T-cell (primary cell): ENCODE measurements around the gene TAS1R1. TPM values are rescaled to one million over a fixed set of nuclear protein-coding genes. Genes with fewer than 3 reads are reported as not detected.

Source experiments
- ATAC-seq, 4 experiments: fragments of 200-7000 bp in 3 of 4; fragments of 150-1000 bp in 1 of 4; cut with Tn5 transposase; replicated peaks in 1 of 4; 1 replicate in 3 of 4; 2 replicates in 1 of 4; pipeline ENCODE4 v1.10.0; 2021; ENCODE audit warnings: moderate library complexity in 3 of 4, mild to moderate bottlenecking in 2 of 4, moderate number of reproducible peaks in 1 of 4
- CTCF ChIA-PET, 2 donors: fragments of 300-600 bp; sonication (Branson Sonifier 250); formaldehyde crosslinking; loops; one replicate each; lab custom pipeline; 2022; ENCODE audit warnings: antibody characterized with exemption in 2 of 2; lab: Charles Lee
- POLR2A ChIA-PET, 2 donors: fragments of 300-600 bp; sonication (Branson Sonifier 250); formaldehyde crosslinking; loops; one replicate each; lab custom pipeline; 2022; ENCODE audit warnings: antibody characterized with exemption in 2 of 2; lab: Charles Lee
- DNase-seq, 35 experiments: peaks; one replicate each; pipeline versions ENCODE4 v3.0.0 to v3.0.0-alpha.2; 2013 to 2023
- H3K27ac ChIP-seq: one replicate; pipeline ENCODE4 v1.5.1; 2013; ENCODE audit warnings: low read length
- H3K27me3 ChIP-seq, 2 experiments: replicated peaks in 1 of 2; 1 replicate in 1 of 2; 2 replicates in 1 of 2; pipeline versions ENCODE4 v1.6.1 to v1.7.0; 2013; ENCODE audit warnings: low read length in 1 of 2, mixed read lengths in 1 of 2; ENCODE audit not compliant: control insufficient read depth in 2 of 2, insufficient read depth in 2 of 2; ENCODE audit errors: extremely low read depth in 1 of 2
- H3K36me3 ChIP-seq, 2 donors: 1 replicate in 1 of 2; 2 replicates in 1 of 2; pipeline versions ENCODE4 v1.6.1 to v1.7.0; 2013; ENCODE audit warnings: low read length in 1 of 2; ENCODE audit not compliant: control insufficient read depth in 2 of 2, insufficient read depth in 1 of 2; ENCODE audit errors: extremely low read depth in 1 of 2
- H3K4me1 ChIP-seq, 2 experiments: 1 replicate in 1 of 2; 2 replicates in 1 of 2; pipeline versions ENCODE4 v1.6.1 to v1.7.0; 2013; ENCODE audit warnings: low read length in 2 of 2, mixed read lengths in 1 of 2; ENCODE audit not compliant: insufficient read depth in 2 of 2, control insufficient read depth in 1 of 2; ENCODE audit errors: extremely low read depth in 1 of 2
- H3K4me3 ChIP-seq, 2 donors: 1 replicate in 1 of 2; 2 replicates in 1 of 2; pipeline versions ENCODE4 v1.5.1 to v1.7.0; 2013; ENCODE audit warnings: mild to moderate bottlenecking in 2 of 2, low read length in 1 of 2, moderate library complexity in 1 of 2; ENCODE audit not compliant: control insufficient read depth in 1 of 2; ENCODE audit errors: extremely low read depth in 1 of 2
- H3K9me3 ChIP-seq: 2 replicates; pipeline ENCODE4 v1.7.0; 2013
- H3K27ac Mint-ChIP-seq, 2 donors: one replicate each; pipeline ENCODE4 v1.8.0; 2020 to 2021; ENCODE audit warnings: mild to moderate bottlenecking in 2 of 2, mixed read lengths in 2 of 2
- H3K27me3 Mint-ChIP-seq, 2 donors: one replicate each; pipeline ENCODE4 v1.8.0; 2021 to 2022; ENCODE audit warnings: mixed read lengths in 2 of 2
- H3K36me3 Mint-ChIP-seq: one replicate; pipeline ENCODE4 v1.8.0; 2021; ENCODE audit warnings: mixed read lengths
- H3K4me1 Mint-ChIP-seq, 3 donors: one replicate each; pipeline ENCODE4 v1.8.0; 2020 to 2022; ENCODE audit warnings: mixed read lengths in 3 of 3, mild to moderate bottlenecking in 1 of 3
- H3K4me3 Mint-ChIP-seq, 3 donors: one replicate each; pipeline ENCODE4 v1.8.0; 2020 to 2022; ENCODE audit warnings: mild to moderate bottlenecking in 3 of 3, mixed read lengths in 3 of 3, moderate library complexity in 3 of 3
- H3K9me3 Mint-ChIP-seq, 3 donors: one replicate each; pipeline ENCODE4 v1.8.0; 2020 to 2022; ENCODE audit warnings: mixed read lengths in 3 of 3
- WGBS: methylation state at CpG from one replicate; pipeline ENCODE4 v1.1.5; 2013; ENCODE audit warnings: missing lambda C conversion rate; ENCODE audit not compliant: insufficient coverage; 5-methylcytosine and 5-hydroxymethylcytosine counted together
- total RNA-seq, 35 experiments: library from RNA in 6 of 35; stranded (reverse) in 6 of 35; fragments of 120-200 nt in 1 of 35; gene quantifications; one replicate each; pipeline versions ENCODE4 v1.2.1 to v1.2.4 and lab custom pipeline; 2013 to 2026

The TAS1R1 gene
- total RNA-seq, 5 donors from 2014 or later (not counting 1 experiment from before 2014, with no cell fraction given), result not detected

GRCh38 chr1:6519491-6519934 is 35.6 kb upstream of the TAS1R1 start:
- 89% methylated on average over 8 of the region's 11 CpGs for WGBS
- H3K4me3 Mint-ChIP-seq, result no peak overlapping the region
- H3K36me3 ChIP-seq, result peaks cover 0 to 2% of the 10 kb centered on the region in 2 donors
- H3K36me3 Mint-ChIP-seq, result peaks cover 3% of the 10 kb centered on the region
- no peaks in the 10 kb centered on the region for H3K27me3 ChIP-seq
- no peaks in the 10 kb centered on the region for H3K9me3 Mint-ChIP-seq
- no peak overlapping the region for H3K27ac Mint-ChIP-seq
- no peaks in the 10 kb centered on the region for H3K4me1 ChIP-seq
- DNase-seq (no peak), ATAC-seq (no peak)
- H3K9me3 ChIP-seq, result no peaks in the 10 kb centered on the region
- H3K4me3 ChIP-seq, result no peak overlapping the region
- POLR2A ChIA-PET, result no interaction called here
- H3K27ac ChIP-seq, result no peak overlapping the region
- H3K27me3 Mint-ChIP-seq, result no peaks in the 10 kb centered on the region
- CTCF ChIA-PET, result no interaction called here
- H3K4me1 Mint-ChIP-seq, result peaks cover 0 to 5% (median 4%) of the 10 kb centered on the region in 3 donors

GRCh38 chr1:6519935-6520671 is 35.0 kb upstream of the TAS1R1 start:
- WGBS, result 76% methylated on average over 9 of the region's 13 CpGs

DNA sequence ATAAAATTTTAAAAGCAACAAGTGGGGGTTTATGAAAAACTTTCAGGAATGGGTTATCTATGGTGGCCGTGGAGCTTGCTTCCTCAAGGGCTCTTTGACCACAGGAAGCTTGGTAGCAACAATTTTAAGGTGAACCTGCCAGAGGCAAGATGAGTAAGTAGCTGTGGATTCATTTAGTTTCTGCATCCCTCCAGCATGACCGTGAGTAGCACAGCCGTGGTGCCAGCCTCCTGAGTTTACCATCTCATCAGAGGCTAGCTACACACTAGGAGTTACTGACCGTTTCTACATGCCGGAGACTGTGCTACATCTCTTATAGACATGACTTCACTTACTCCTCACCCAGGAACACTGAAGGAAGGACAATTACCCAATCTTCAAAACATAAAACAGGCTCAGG is 33.6 kb upstream of the TAS1R1 start:
- Histone ChIP-seq H3K4me1 (no peaks in the 10 kb centered on the region), H3K27me3 (no peaks in the 10 kb centered on the region), H3K36me3 (peaks cover 9 to 16% of the 10 kb centered on the region in 2 donors), H3K4me3 (no peak overlapping the region), H3K27ac (no peak overlapping the region), H3K9me3 (no peaks in the 10 kb centered on the region)
- DNase-seq, result no peak
- WGBS, result 71% methylated on average over 4 of the region's 5 CpGs
- Mint-ChIP-seq H3K36me3 (peaks cover 16% of the 10 kb centered on the region), H3K27ac (peak overlapping the region in 1 of 2 donors; percentile 12), H3K9me3 (no peaks in the 10 kb centered on the region), H3K4me3 (no peak overlapping the region), H3K4me1 (peaks cover 0 to 5% (median 4%) of the 10 kb centered on the region in 3 donors), H3K27me3 (no peaks in the 10 kb centered on the region)
- CTCF ChIA-PET, result no interaction called here
- ATAC-seq, result no peak
- POLR2A ChIA-PET, result no interaction called here

More at GRCh38 chr1:6519935-6520671, 35.0 kb upstream of the TAS1R1 start:
- Mint-ChIP-seq H3K4me1 (peaks cover 0 to 5% (median 4%) of the 10 kb centered on the region in 3 donors), H3K27me3 (no peaks in the 10 kb centered on the region), H3K4me3 (no peak overlapping the region), H3K27ac (no peak overlapping the region), H3K36me3 (peaks cover 3% of the 10 kb centered on the region), H3K9me3 (no peaks in the 10 kb centered on the region)
- ATAC-seq, result no peak
- no peaks in the 10 kb centered on the region for H3K4me1 ChIP-seq
- DNase-seq, result no peak
- ChIA-PET POLR2A (no interaction called here), CTCF (no interaction called here)
- no peak overlapping the region for H3K27ac ChIP-seq
- peaks cover 2% of the 10 kb centered on the region in 2 donors for H3K36me3 ChIP-seq
- no peaks in the 10 kb centered on the region for H3K9me3 ChIP-seq
- no peak overlapping the region for H3K4me3 ChIP-seq
- H3K27me3 ChIP-seq, result no peaks in the 10 kb centered on the region

DNA sequence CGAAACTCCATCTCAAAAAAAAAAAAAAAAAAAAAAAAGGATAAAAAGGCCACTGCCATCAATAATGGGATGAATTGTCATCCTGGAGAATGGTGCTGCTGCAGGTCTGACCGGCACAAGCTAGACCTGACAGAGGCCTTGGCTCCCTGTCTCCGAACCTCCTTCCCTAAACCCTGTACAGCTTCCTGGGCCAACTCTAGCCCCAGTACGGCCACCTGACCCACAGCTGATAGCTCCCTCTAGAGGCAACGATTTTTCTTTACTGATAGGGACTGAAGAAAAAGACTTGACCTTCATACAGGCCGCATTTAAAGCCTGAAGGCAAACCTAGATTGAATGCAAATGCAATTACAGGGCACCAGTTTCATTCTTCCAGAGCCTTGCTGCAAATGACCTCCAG is 31.5 kb upstream of the TAS1R1 start:
- peaks cover 14 to 31% of the 10 kb centered on the region in 2 donors for H3K36me3 ChIP-seq
- H3K27me3 ChIP-seq, result no peaks in the 10 kb centered on the region
- CTCF ChIA-PET, result interaction anchor here (0.6 to 0.7 kb wide), 3 partner anchors 125 to 1129 kb away, joined by 4 to 5 read pairs (median 4); no protein-coding TSS in a partner anchor
- DNase-seq (peak in 1 of 35 experiments; percentile 18), ATAC-seq (no peak)
- no peak overlapping the region for H3K4me3 Mint-ChIP-seq
- 59% methylated on average over 4 of the region's 6 CpGs for WGBS
- no peaks in the 10 kb centered on the region for H3K27me3 Mint-ChIP-seq
- no peaks in the 10 kb centered on the region for H3K9me3 ChIP-seq
- H3K4me1 ChIP-seq, result no peaks in the 10 kb centered on the region
- peaks cover 29% of the 10 kb centered on the region for H3K36me3 Mint-ChIP-seq
- H3K9me3 Mint-ChIP-seq, result no peaks in the 10 kb centered on the region
- H3K4me3 ChIP-seq, result no peak overlapping the region
- peaks cover 0 to 5% (median 4%) of the 10 kb centered on the region in 3 donors for H3K4me1 Mint-ChIP-seq
- no peak overlapping the region for H3K27ac ChIP-seq
- POLR2A ChIA-PET, result interaction anchor here in 1 of 2 donors (0.6 to 1.5 kb wide), 2 partner anchors 13 to 1703 kb away, joined by 3 to 6 read pairs; no protein-coding TSS in a partner anchor
- peak overlapping the region in 1 of 2 donors; percentile 46 for H3K27ac Mint-ChIP-seq

DNA sequence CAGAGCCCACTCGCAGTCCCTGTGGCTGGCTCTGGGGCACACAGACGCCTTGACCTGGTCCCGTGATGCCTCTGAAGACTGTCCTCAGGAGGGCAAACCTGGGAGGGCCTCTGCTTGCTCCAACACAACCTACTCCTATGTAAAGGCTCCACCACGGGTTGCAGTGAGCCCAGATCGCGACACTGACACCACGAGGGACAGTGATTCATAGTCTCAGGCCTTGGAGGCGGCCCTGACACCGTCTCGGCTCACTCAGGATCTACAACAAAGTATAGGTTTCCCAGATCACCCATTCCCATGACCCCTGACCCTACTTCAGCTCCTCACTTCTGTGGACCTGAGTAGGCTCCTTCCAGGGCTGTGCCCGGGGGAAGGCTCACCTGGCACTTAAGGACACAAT is 28.8 kb upstream of the TAS1R1 start:
- Mint-ChIP-seq H3K27me3 (no peaks in the 10 kb centered on the region), H3K36me3 (peaks cover 35% of the 10 kb centered on the region), H3K4me3 (no peak overlapping the region), H3K27ac (peak overlapping the region in 1 of 2 donors; percentile 22), H3K9me3 (no peaks in the 10 kb centered on the region), H3K4me1 (peaks cover 0 to 5% (median 4%) of the 10 kb centered on the region in 3 donors)
- ATAC-seq (no peak), DNase-seq (no peak)
- 87% methylated on average over 10 of the region's 11 CpGs for WGBS
- no peaks in the 10 kb centered on the region for H3K9me3 ChIP-seq
- no peaks in the 10 kb centered on the region for H3K4me1 ChIP-seq
- no peak overlapping the region for H3K27ac ChIP-seq
- ChIA-PET CTCF (no interaction called here), POLR2A (interaction anchor here in 1 of 2 donors (0.6 kb wide), 1 partner anchor 38 kb away, joined by 3 read pairs; no protein-coding TSS in a partner anchor)
- H3K36me3 ChIP-seq, result peaks cover 16 to 46% of the 10 kb centered on the region in 2 donors
- no peaks in the 10 kb centered on the region for H3K27me3 ChIP-seq
- H3K4me3 ChIP-seq, result no peak overlapping the region

- H3K27ac Mint-ChIP-seq, result no peak overlapping the region
- H3K27me3 ChIP-seq, result no peaks in the 10 kb centered on the region
- no peak overlapping the region for H3K4me3 ChIP-seq
- CTCF ChIA-PET, result no interaction called here
- H3K36me3 Mint-ChIP-seq, result peaks cover 48% of the 10 kb centered on the region
- H3K36me3 ChIP-seq, result peaks cover 21 to 66% of the 10 kb centered on the region in 2 donors
- ATAC-seq (no peak), DNase-seq (no peak)
- POLR2A ChIA-PET, result no interaction called here
- H3K27ac ChIP-seq, result no peak overlapping the region
- peaks cover 0 to 5% (median 4%) of the 10 kb centered on the region in 3 donors for H3K4me1 Mint-ChIP-seq
- no peaks in the 10 kb centered on the region for H3K9me3 ChIP-seq
- WGBS, result 96% methylated on average over 5 of the region's 7 CpGs
- H3K4me3 Mint-ChIP-seq, result no peak overlapping the region
- H3K9me3 Mint-ChIP-seq, result no peaks in the 10 kb centered on the region
- H3K27me3 Mint-ChIP-seq, result no peaks in the 10 kb centered on the region
- H3K4me1 ChIP-seq, result no peaks in the 10 kb centered on the region
These were observed 26.6 kb upstream of the TAS1R1 start for GRCh38 chr1:6528492-6528891.
